DMS153 (cell line): ENCODE measurements around the gene ZNF23.
"Not testable (repeated sequence)": the region's sequence is repeated elsewhere in the genome, so short reads cannot be mapped to it uniquely, and the experiment has no call there.

Experiments used
- DNase-seq: peaks from one replicate; lab custom pipeline; 2025; lab: John Stamatoyannopoulos, UW

ZNF23 gene

DNA sequence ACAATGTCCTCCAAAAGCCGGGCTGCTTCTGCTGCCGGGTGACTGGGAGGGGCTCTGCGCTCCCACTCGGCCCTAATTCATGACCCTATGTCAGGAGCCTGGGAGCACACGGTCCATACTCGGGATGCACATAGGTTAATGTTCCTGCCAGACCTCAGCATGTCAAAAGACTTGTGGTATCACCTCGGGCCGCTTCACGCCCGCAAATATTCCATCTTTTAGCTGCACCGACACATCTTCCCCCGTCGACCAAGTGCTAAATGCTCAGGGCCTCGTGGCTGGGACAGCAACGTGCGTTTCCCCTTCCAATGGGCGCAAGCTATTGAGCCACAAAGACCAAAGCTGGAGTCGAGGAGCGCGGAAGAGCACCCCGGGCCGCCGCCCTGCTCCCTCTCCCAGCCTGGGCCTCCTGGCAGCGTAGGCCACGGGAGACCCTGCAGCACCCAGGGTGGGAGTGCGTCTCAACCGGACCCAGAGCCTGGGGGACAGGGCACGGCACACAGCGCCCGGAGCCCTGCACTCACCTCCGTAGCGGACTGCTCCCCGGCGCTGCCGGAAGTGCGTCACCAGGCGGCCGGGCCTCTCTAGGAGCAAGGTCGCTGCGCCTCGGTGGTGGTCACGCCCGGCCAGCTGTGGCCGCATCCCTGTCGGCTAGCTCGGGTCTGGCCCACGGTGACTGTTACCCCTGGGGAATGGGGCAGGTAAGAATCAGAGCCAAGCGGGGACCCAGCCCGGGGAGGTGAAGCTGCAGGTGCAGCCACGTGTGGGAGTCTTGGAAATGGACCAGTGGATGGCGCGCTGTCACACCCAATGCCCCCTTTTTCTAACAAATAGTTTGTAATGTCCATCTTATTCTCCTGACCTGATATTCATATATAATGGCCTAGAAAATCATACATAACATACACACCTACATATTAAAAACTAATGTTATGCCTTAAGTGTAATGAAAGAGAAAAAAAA is at the start of gene ZNF23:
ZNF23 (minus strand) TSS at position 562 of the 963 bp plus-strand sequence. CDS start 5,451 bp downstream, outside the sequence.
- peak; percentile 26 for DNase-seq

DNA sequence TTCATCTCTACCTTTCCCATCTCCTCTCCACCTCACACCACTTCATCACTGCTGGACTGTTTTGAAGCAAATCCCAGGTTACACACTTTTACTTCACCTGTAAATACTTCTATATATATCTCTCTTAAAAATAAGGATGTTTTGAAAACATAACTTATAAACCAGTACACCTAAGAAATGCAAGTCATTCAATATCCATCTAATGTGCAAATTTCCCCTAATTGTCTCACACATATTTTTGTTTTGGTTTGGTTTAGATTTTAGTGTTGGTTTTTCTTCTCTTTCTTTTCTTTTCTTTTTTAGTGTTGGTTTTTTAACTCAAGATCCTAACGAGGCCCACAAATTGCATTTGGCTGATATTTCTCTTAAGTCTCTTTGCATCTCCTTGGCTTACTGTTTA is 45.0 kb upstream of the ZNF23 start:
- DNase-seq: no peak

DNA sequence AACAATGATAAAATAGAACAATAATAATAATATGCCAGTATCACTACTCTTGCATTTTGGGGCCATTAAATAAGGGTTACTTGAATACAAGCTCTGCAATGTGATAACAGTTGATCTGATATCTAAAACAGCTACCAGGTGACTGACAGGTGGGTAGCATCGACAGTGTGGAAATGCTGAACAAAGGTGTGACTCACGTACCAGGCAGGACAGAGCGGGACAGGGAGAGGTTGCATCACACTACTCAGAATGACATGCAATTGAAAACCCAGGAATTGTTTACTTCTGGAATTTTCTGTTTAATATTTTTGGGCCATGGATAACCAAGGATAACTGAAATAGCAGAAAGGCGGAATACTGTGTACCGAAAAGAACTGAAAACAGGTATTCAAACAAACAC is 42.9 kb upstream of the ZNF23 start:
- DNase-seq: no peak

DNA sequence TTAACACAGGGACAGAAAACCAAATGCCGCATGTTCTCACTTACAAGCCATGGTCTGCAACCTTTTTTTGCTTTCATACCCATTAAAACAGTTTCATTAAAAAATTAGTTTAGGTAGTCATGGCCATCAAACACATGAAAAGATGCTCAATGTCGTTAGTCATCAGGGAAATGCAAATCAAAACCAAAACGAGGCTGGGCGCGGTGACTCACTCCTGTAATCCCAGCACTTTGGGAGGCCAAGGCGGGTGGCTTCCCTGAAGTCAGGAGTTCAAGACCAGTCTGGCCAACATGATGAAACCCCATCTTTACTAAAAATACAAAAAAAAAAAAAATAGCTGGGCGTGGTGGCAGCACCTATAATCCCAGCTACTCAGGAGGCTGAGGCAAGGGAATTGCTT is 42.0 kb upstream of the ZNF23 start:
- not testable (repeated sequence) for DNase-seq

DNA sequence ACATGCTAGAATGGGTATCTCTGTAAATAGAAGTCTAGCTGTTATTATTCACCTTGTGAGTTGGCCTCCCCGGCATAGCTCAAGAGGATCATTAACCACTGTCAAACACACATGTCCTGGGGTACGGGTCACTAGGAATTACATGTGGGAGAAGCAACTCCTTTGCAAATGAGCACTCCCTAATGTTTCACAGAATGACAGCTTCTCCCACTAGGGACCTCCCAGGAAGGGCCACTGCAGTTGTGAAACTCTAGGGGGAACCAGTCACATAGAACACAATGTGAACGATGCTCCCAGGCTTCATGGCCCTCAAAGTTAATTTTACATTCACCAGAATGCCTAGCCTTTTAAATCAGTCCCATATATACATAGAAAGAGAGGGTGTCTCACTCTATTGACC is 39.5 kb upstream of the ZNF23 start:
- no peak for DNase-seq

DNA sequence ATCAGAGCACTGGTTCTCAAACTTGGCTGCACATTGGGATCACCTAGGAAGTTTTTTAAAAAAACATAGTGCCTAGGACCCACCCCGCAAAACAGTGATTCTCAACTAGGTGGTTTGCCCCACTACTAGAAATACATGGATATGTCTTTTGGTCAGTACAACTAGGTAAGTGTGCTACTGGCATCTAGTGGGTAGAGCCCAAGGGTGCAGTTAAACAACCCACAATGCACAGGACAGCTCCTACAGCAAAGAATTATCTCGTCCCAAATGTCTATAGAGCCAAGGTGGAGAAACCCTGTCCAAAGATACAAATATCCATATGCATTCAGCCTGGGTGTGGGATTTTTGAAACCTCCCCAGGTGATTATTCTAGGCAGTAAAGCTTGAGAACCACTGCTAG is 38.9 kb upstream of the ZNF23 start:
- DNase-seq: no peak

DNA sequence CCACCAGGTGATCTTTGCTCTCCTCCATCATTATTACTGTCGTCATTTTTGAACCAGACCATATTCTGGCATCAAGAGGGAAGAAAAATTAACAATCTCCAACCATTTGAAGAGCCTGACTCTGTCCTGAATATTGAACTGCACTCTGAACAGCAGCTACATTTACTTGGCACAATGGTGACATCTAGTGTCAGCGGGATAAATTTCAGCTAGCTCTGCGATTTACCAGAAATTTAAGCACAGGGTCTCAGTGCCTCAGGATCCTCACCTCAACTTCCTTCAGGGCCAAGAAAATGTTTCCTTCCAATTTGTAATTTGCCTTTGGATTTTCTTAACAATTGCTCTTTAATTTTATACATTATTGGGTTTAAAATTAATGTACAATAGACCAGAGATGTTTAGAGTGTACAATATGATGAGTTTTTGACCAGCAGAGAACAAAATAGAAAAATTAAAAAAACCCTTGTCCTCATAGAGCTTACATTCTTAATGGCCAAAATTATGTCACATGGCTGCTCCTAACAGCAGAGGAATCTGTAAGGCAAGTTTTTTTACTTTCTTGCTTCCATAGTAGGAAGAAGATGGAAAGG is 37.8 kb upstream of the ZNF23 start:
- no peak for DNase-seq

DNA sequence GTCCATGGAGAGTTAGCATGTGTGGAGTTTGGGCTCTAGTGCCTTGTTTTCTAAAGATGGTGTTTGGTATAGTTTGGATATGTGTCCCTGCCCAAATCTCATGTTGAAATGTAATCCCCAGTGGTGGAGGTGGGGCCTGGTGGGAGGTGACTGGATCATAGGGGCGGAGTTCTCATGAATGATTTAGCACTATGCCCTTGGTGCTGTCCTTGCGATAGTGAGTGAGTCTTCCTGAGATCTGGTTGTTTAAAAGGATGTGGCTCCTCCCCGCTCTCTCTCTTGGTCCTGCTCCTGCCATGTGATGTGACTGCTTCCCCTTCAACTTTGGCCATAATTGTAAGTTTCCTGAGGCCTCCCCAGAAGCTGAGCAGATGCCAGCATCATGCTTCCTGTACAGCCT is 36.0 kb upstream of the ZNF23 start:
- DNase-seq: no peak

DNA sequence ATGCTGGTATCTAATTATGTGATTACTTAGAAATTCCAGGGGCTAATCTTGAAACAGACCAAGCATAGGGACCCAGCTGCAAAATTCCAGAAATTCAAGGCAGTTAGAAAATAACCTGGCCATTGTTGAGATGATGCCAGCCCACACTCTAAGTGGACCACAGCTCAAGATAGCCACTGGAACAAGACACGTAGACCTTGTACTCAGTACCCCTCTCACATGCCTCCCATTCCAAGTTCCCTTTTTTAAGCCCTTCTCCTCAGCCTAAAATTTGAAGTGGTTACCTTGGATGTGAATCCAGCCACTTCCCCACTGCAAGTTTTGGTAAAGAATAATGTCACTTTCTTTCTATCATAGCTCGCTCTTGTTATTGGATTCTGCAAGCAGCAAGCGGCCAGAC is 31.2 kb upstream of the ZNF23 start:
- no peak for DNase-seq

DNA sequence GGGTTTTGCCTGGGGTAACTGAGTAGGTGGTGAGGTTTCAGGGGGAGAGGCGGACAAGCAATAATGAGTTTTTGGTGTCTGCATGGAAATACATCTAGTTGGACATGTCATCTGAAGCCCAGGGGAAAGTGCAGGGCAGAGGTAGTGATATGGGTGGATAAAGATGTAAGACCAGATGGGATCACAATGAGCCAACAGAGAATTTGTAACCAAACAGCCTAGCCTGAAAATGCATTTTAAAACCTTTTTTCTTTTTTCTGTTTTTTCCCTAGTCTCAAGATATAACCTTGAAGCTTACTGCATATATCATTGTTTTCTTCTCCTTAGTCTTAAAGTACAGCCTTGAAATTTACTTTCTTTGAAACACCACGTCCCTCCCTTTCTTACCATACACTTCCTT is 30.7 kb upstream of the ZNF23 start:
- no peak for DNase-seq

DNA sequence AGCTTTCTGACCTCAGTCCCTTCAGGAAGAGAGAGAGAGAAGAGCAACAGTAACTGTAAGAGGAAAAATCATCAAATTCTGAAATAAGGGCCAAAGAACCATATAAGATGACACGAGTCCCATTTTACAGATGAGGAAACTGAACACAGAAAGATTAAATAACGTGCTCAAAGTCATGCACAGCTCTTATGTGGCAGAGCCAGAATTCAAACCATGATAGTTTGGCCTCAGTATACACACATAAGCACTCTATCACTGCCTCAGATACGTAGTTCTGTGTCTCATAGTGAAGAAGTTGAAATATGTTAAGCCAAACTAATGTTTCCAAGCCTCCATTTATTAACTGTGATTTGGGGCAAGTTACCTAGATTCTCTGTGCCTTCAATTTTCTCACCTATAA is 29.0 kb upstream of the ZNF23 start:
- no peak for DNase-seq

DNA sequence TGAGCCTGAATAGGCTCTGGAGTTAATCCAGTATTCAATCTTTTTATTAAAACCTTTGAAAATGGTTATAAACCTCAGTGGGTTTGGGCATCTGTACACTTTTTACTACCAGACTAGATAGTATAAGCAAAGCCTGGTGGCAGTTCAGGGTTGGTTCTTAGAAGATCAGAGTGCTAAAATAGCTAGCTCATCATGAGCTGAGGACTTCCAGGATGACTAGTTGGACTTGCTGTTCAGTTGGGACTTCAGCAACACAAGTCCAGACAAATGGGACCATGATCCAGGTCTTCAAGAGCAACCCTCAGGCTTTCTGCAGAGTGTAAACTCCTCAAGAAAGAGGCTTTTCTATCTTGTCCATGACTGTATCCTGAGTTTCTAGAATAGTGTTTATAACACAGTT is 28.3 kb upstream of the ZNF23 start:
- DNase-seq: no peak

DNA sequence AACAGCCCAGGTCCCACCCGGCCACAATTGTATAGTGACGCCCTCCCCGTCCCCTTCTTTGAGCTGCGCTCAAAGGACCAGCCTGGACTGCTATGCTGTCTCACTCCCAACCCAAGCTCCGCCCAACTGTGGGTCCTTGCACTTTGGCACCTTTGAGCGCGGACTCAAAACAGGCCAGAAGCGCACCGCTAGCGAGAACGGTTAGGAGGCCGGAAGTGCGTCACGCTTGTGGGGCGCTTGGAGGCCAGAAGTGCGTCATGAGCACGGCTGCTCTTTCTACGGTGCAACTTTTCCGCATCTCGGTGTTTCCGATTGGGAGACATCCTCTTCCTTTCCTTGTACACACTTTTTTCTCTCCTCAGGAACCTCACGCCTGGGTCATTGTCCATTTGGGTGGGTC is 27.1 kb upstream of the ZNF23 start, which contains the start of gene ZNF19:
ZNF19 (minus strand) TSS at position 203 of the 400 bp plus-strand sequence. CDS start 7,210 bp downstream, outside the sequence.
- DNase-seq: no peak

DNA sequence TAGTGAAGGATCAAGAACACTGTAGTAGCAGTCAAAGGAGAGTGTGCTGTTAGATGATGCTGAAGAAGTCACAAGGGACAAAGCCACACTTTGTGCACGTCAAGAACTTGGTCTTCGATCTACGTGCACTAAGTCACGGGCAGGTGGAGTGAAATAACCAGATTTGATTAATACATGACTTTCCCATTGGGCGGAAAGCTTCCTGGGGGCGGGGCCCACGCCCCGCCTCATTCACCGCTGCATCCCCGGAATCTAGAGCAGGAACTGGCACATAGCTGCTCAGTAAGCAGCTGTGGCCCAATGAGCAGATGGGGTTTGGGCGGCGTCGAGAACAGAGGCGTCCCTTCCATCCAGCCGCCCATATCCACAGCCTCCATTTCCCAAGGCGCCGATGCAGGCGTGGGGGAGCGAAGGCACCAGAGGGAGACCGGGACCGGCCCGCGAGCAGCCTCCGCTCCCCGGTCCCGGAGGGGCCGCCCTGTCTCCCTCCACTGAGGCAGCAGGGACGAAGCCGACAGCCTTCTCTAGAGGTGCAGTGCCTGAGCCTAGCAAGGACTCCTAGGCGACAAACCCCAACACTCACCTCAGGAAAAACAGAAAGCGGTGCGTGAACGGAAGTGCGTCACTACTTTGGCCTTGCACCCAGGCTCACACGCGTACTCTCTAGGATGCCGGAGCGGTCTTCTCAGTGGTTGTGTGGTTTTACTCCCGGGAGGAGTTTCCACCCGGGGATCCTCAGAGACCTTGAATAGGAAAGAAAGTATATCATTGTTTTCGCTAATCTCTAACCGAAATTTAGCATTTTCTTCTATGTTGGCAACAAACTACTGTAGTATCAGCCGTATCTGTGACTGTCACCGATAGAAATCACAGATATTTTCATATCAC is 22.2 kb upstream of the ZNF23 start:
- DNase-seq: peak; percentile 76

DNA sequence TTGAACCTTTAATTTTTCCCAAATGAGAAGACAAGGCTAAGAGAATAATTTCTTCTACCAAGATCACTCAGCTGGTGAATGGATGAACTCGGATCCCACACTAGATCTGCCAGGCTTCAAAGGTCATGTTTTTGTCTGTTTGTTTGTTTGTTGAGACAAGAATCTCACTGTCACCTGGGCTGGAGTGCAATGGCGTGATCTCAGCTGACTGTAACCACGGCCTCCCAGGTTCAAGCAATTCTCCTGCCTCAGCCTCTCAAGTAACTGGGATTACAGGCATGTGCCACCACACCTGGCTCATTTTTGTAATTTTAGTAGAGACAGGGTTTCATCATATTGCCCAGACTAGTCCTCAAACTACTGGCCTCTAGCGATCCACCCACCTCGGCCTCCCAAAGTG is 20.5 kb upstream of the ZNF23 start:
- no peak for DNase-seq

DNA sequence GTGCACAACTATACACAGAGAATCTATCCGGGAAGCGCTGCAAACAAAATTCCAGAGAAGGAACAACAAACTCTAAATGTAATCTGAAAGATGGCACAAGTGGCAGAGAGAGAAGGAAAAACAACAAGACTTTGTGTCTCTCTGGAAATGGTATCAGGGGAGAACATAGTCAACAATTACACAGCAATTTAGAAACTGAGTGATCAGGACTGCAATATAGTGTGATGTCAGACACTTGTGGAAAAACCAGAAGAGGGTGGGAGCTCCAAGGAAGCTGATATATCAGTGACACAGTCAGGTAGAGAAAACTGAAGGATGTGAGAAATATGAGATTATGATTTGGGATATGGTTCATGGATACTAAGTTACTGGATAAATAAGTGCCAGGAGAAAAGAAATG is 18.9 kb upstream of the ZNF23 start:
- no peak for DNase-seq

DNA sequence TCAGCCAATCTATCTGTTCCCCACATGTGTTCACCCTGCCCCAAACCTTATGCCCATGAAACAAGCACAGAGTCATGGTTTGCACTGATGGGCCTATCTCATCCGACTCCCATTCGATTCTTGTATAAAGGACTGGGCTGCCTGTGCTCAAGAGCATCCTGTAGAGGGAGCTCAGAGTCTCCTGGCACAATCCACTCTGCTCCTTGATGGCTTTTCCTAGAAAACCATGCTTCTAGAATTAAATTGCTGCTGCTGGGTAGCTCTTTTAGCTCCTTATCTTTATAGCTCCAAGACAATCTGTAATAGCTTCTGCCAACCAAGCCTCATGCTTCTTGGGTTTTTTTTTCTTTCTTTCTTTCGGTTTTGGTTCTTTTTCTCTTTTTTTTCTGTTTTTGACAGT is 17.4 kb upstream of the ZNF23 start:
- DNase-seq: no peak

DNA sequence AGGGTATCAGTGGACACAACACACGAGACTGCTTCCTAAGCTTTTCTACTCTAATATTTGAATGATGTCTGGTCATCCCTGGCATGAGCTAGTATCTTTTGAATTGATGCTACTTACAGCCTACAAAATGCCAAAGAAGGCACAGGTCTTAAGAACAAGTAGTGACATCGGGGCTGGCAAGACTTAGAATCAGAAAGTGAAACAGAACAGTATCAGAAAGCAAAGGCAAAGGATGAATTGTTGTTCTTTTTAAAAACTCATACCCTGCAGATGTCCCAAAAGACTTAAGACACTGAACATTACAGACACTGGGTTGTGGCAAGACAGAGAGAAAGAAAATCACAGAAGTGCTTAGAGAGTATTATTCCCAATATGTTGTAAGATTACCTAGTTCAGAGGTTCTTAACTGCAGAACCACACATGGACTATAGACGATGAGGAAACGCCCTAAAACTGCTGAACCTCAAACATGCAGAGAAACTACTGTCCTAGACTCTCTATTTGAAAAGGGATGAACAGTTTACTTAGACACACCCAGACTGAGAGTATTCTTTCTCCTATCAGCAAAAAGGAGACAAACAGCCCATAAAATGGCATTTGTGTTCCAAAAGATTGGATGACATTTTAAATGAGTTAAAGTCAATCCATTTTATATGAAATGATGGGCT is 14.5 kb upstream of the ZNF23 start:
- DNase-seq: no peak

DNA sequence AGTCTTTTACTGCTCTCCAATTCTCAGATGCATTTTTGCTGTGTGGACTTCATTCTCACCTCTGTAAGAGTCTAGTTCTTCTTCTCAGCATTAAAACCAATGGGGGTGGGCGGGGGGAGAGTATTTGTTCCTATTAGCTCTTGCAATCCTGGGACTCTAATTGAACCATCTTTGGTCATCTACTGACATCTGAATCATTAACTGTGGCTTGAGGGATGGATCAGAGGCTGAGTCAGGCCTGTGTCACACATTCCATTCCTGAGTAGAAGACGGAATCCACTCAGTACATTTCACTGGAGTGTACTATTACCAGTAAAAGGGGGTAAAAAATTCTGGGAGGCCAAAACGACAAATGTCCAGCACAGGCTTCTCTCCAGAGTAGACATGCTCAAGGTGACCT is 12.8 kb upstream of the ZNF23 start:
- DNase-seq: no peak

DNA sequence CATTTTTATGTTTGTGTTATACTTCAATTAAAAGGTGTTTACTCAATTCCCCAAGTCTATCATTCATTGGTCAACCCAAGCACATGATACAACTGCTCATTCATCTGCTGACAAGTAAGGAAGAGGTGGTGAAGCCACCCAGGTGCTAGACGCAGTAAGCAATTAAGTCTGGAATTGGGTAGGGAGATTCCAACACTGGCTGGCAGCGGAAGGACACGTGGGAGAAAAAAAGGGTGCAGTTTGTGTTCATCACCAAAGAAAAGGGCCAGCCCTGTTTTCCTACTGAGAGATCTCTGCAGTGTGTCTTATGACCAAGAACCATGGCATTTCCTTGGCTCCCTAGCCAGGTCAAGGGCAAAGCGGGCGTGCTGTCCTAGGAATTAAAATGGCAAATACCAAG is 11.8 kb upstream of the ZNF23 start:
- DNase-seq: no peak

DNA sequence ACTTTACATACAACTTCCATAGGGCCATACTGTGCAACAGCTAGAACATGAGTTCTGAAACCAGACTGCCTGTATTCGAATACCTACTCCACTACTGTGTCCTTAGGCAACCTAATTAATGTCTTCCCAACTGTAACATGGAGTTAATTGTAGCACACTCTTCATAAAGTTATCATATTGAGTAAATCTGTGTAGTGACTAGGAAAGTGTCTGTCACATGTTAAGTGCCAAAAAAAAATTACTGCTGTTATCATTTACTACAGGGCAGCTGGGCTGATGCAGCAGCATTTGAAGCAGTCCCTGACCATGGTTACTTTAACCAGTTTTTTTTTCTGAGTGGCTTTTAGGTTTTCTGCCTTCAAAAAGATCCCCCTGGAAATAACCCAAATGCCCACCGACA is 10.9 kb upstream of the ZNF23 start:
- no peak for DNase-seq

DNA sequence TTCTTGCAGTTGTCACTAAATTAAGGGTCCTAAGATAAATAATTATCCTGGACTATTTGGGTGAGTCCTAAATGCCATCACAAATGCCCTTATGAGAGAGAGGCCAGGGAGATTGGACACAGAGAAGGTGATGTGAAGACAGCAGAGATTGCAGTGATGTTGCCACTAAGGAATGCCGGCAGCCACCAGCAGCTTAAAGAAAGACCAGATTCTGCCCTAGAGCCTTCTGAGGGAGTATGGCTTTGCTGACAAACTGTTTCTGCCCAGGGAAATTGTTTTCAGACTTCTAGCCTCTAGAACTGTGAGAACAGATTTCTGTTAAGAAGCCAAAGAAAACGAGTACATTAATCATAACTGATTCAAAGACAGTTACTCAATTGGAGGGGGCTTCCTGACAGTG is 10.0 kb upstream of the ZNF23 start:
- DNase-seq: no peak
